ENCODE data around the gene PIAS2.
A peak's percentile ranks its signal among the peaks of the same experiment; 100 is the strongest.

PIAS2 gene

DNA sequence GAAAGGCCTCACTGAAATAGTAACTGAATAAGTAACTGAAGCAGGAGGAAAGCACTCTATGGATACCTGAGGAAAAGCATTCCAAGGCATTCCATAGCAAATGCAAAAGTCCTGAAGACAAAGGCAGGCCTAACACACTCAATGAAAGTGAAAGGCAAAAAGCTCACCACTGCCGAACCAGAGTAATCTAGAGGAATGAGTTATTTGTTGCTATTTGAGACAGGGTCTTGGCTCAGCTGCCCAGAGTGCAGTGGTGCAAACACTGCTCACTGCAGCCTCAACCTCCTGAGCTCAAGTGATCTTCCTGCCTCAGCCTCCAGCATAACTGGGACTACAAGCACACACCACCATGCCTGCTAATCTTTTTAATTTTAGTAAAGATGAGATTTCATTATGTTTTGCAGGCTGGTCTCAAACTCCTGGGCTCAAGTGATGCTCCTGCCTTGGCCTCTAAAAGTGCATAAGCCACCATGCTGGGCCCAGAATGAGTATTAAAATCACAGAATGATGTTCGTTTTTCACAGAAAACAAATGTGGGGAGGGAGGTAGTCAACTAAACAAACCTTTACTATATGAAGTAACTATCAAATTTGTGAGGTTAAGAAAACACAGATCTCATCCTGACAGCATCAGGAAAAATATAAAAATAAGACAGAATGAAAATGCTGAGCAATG lies 17.9 kb downstream of the PIAS2 start:
- Histone ChIP-seq H3K9ac (ENCODE audit: low read length) (no peak overlapping the region), H3K36me3 (ENCODE audit: control insufficient read depth, insufficient read depth, low read length, severe bottlenecking) (no peaks in the 10 kb centered on the region), H3K4me1 (ENCODE audit: control insufficient read depth, insufficient read depth, low read length) (peaks cover 7% of the 10 kb centered on the region), H3K27me3 (replicated peaks; ENCODE audit: control insufficient read depth, insufficient read depth, low read length) (no peaks in the 10 kb centered on the region), H3K4me3 (ENCODE audit: low read length) (no peak overlapping the region), H3K9me3 (ENCODE audit: control insufficient read depth, low read length) (no peaks in the 10 kb centered on the region)
- DNase-seq (ENCODE audit: low read depth) = no peak

DNA sequence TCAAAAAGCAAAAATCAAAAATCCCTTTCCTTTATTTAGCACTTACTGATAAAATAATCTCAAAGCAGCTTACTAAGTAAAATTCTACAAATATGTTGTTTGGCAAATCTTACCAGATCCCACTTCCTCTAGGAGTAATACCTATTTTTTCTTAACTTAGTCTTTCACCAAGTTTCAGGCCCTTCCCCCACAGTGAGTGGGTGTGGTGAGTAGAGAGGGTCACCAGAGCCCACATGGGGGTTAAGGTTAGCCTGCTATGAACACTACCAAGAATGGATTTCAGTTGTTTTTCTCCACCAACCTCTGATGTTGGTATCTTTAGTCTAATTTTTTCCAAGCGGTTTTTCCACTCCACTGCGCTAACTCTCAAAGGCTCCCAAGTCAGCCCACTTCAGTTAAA lies 23.2 kb downstream of the PIAS2 start:
- peaks cover 16% of the 10 kb centered on the region for H3K36me3 ChIP-seq (ENCODE audit: control insufficient read depth, insufficient read depth, low read length, severe bottlenecking)
- peaks cover 7% of the 10 kb centered on the region for H3K4me1 ChIP-seq (ENCODE audit: control insufficient read depth, insufficient read depth, low read length)
- no peak for DNase-seq (ENCODE audit: low read depth)
- H3K9me3 ChIP-seq (ENCODE audit: control insufficient read depth, low read length) = peaks cover 6% of the 10 kb centered on the region
- H3K9ac ChIP-seq (ENCODE audit: low read length) = no peak overlapping the region
- H3K4me3 ChIP-seq (ENCODE audit: low read length) = no peak overlapping the region
- no peaks in the 10 kb centered on the region for H3K27me3 ChIP-seq (replicated peaks; ENCODE audit: control insufficient read depth, insufficient read depth, low read length)

DNA sequence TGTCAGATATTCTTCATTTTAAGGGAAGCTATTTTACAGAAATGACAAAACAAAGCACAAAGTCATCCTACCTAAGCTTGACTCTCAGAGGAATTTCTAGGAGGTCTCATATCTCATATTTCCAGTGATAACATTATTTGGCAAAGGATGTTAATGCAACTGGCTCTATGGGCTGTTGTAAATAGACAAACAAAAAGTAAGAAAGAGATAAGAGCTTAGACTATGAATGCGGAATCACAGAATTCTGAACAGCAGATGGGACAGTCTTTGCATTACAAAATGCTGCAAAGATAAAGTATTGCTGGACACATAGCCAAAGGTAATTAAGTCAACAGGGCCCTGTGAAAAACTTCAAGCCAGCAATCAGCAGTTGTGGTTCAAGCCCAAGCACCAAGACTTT lies 23.9 kb downstream of the PIAS2 start:
- peaks cover 23% of the 10 kb centered on the region for H3K36me3 ChIP-seq (ENCODE audit: control insufficient read depth, insufficient read depth, low read length, severe bottlenecking)
- H3K9ac ChIP-seq (ENCODE audit: low read length) = no peak overlapping the region
- H3K9me3 ChIP-seq (ENCODE audit: control insufficient read depth, low read length) = peaks cover 14% of the 10 kb centered on the region
- H3K4me3 ChIP-seq (ENCODE audit: low read length) = no peak overlapping the region
- no peaks in the 10 kb centered on the region for H3K27me3 ChIP-seq (replicated peaks; ENCODE audit: control insufficient read depth, insufficient read depth, low read length)
- no peak for DNase-seq (ENCODE audit: low read depth)
- peaks cover 7% of the 10 kb centered on the region for H3K4me1 ChIP-seq (ENCODE audit: control insufficient read depth, insufficient read depth, low read length)

DNA sequence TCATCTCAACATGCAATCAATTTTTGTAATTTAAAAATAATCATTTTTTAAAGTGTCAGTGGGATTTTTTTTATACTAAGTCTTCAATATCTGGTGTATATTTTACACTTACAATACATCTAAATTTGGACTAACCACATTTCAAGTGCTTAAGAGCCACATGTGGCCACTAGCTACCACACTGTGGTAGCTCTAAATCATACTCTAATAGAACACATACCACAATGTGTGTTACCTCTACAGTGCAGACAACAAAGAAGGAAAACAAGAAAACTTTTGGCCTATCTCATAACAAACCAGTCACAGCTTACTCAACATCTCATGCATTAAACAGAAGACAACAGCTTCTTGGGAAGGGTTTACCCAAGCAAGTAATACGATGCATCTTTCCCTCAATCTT lies 24.5 kb downstream of the PIAS2 start:
- no peak for DNase-seq (ENCODE audit: low read depth)
- Histone ChIP-seq H3K4me1 (ENCODE audit: control insufficient read depth, insufficient read depth, low read length) (peaks cover 7% of the 10 kb centered on the region), H3K36me3 (ENCODE audit: control insufficient read depth, insufficient read depth, low read length, severe bottlenecking) (peaks cover 25% of the 10 kb centered on the region), H3K9me3 (ENCODE audit: control insufficient read depth, low read length) (peaks cover 15% of the 10 kb centered on the region), H3K4me3 (ENCODE audit: low read length) (no peak overlapping the region), H3K9ac (ENCODE audit: low read length) (no peak overlapping the region), H3K27me3 (replicated peaks; ENCODE audit: control insufficient read depth, insufficient read depth, low read length) (no peaks in the 10 kb centered on the region)

DNA sequence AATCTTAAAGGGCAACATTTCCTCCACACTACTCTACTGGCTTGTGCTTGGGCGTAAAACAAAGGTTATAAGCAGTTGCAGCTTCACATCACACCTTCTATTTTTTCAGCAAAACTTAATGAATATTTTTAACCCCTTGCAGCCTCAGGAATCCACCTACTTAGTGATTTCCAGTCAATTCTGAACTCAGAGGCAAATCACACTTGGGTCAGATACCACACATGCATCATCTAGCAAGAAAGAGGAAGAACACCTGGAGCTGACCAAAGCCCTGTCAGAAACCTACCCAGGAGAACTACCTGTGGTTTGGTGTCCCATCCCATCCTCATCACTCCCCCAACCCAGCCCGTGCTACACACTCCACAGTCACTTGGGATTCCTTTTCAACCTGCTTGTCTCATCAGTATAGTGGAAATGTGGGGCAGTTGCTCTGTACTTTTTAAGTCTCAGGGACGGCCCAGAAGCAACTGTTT lies 25.5 kb downstream of the PIAS2 start:
- Histone ChIP-seq H3K9ac (ENCODE audit: low read length) (no peak overlapping the region), H3K9me3 (ENCODE audit: control insufficient read depth, low read length) (peaks cover 19% of the 10 kb centered on the region), H3K4me3 (ENCODE audit: low read length) (no peak overlapping the region), H3K4me1 (ENCODE audit: control insufficient read depth, insufficient read depth, low read length) (peaks cover 7% of the 10 kb centered on the region), H3K36me3 (ENCODE audit: control insufficient read depth, insufficient read depth, low read length, severe bottlenecking) (peaks cover 25% of the 10 kb centered on the region), H3K27me3 (replicated peaks; ENCODE audit: control insufficient read depth, insufficient read depth, low read length) (no peaks in the 10 kb centered on the region)
- no peak for DNase-seq (ENCODE audit: low read depth)

DNA sequence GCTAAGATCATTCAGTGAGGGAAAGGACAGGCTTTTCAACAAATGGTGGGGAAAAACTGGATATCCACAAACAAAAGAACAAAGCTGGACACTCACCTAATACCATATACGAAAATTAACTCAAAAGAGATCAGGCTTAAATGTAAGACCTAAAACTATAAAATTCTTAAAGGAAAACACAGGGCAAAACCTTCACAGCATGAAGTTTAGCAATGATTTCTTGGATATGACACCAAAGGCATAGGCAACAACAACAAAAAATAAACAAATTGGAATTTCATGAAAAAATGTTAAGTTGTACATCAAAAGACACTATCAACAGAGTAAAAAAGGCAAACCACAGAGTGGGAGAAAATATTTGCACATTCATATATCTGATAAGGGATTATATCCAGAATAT lies 28.3 kb downstream of the PIAS2 start:
- Histone ChIP-seq H3K4me1 (ENCODE audit: control insufficient read depth, insufficient read depth, low read length) (no peaks in the 10 kb centered on the region), H3K27me3 (replicated peaks; ENCODE audit: control insufficient read depth, insufficient read depth, low read length) (no peaks in the 10 kb centered on the region), H3K4me3 (ENCODE audit: low read length) (no peak overlapping the region), H3K9ac (ENCODE audit: low read length) (no peak overlapping the region), H3K36me3 (ENCODE audit: control insufficient read depth, insufficient read depth, low read length, severe bottlenecking) (peaks cover 25% of the 10 kb centered on the region), H3K9me3 (ENCODE audit: control insufficient read depth, low read length) (peaks cover 19% of the 10 kb centered on the region)
- no peak for DNase-seq (ENCODE audit: low read depth)

DNA sequence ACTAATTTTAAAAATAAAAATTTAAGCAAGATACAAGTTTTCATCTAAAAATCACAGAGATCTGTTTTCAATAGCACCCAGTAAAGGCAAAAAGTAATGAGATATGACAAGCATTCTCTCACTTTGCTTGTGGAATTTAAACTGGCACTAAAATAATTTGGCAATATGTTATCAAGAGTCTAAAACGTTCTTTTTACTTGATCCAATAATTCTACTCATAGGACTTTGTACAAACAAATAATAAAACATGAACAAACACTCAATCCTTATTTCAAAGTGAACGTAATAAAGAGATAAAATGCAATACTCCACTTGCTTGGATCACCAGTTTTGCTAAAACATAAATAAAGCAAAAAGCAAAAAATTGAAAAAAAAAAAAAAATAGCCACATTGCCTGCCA lies 30.4 kb downstream of the PIAS2 start:
- H3K4me3 ChIP-seq (ENCODE audit: low read length) = no peak overlapping the region
- no peak overlapping the region for H3K9ac ChIP-seq (ENCODE audit: low read length)
- no peak for DNase-seq (ENCODE audit: low read depth)
- H3K27me3 ChIP-seq (replicated peaks; ENCODE audit: control insufficient read depth, insufficient read depth, low read length) = no peaks in the 10 kb centered on the region
- H3K4me1 ChIP-seq (ENCODE audit: control insufficient read depth, insufficient read depth, low read length) = no peaks in the 10 kb centered on the region
- H3K9me3 ChIP-seq (ENCODE audit: control insufficient read depth, low read length) = peaks cover 19% of the 10 kb centered on the region
- peaks cover 25% of the 10 kb centered on the region for H3K36me3 ChIP-seq (ENCODE audit: control insufficient read depth, insufficient read depth, low read length, severe bottlenecking)

DNA sequence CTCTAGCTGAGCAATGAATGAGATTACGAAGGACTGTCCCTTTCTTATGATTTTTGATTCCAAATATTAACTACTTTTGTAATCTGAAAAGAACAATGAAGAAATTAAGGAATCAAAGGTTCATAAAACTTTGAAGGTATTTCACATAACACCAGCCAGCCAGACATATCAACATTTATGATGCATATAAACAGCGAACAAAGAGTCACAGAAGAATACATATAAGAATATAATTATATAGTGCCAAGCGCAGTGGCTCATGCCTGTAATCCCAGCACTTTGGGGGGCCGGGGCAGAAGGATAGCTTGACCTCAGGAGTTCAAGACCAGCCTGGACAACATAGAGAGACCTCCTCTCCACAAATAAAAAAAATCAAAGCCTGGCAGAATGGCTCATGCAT lies 34.1 kb downstream of the PIAS2 start:
- DNase-seq (ENCODE audit: low read depth) = no peak
- H3K27me3 ChIP-seq (replicated peaks; ENCODE audit: control insufficient read depth, insufficient read depth, low read length) = no peaks in the 10 kb centered on the region
- no peak overlapping the region for H3K4me3 ChIP-seq (ENCODE audit: low read length)
- peaks cover 4% of the 10 kb centered on the region for H3K9me3 ChIP-seq (ENCODE audit: control insufficient read depth, low read length)
- no peak overlapping the region for H3K9ac ChIP-seq (ENCODE audit: low read length)
- no peaks in the 10 kb centered on the region for H3K4me1 ChIP-seq (ENCODE audit: control insufficient read depth, insufficient read depth, low read length)
- H3K36me3 ChIP-seq (ENCODE audit: control insufficient read depth, insufficient read depth, low read length, severe bottlenecking) = peaks cover 5% of the 10 kb centered on the region

DNA sequence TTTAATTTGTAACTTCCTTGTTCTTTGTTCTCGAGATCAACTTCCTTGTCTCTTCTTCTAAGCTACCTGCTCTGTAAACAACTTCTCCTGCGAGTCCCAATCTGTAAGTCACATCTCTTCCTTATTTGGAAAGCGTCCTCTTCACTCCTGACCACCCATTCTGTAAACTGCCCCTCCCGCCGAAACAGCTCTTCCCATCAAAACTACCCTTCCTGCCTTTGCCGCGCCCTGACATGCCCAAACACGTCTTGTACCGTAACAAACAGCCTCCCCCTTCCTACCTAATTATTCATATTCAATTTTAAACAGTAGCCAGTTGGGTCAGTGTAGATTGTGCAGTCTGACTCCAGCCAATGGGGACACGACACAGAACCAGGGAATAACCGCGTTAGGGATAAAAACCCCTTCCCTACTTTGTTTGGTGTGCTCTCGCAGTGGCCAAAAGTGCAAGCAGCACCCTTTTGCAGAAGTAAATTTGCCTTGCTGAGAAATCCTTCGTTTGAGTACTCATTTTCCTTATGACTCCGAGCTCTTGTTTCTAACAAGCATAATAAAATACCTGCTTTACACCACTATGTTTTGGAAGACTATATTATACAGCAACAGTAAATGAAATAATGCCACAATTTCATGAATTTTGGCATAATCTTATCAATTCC lies 39.8 kb downstream of the PIAS2 start:
- Histone ChIP-seq H3K4me1 (ENCODE audit: control insufficient read depth, insufficient read depth, low read length) (no peaks in the 10 kb centered on the region), H3K4me3 (ENCODE audit: low read length) (no peak overlapping the region), H3K9ac (ENCODE audit: low read length) (no peak overlapping the region), H3K27me3 (replicated peaks; ENCODE audit: control insufficient read depth, insufficient read depth, low read length) (no peaks in the 10 kb centered on the region), H3K9me3 (ENCODE audit: control insufficient read depth, low read length) (peaks cover 15% of the 10 kb centered on the region), H3K36me3 (ENCODE audit: control insufficient read depth, insufficient read depth, low read length, severe bottlenecking) (peaks cover 5% of the 10 kb centered on the region)
- DNase-seq (ENCODE audit: low read depth) = no peak

DNA sequence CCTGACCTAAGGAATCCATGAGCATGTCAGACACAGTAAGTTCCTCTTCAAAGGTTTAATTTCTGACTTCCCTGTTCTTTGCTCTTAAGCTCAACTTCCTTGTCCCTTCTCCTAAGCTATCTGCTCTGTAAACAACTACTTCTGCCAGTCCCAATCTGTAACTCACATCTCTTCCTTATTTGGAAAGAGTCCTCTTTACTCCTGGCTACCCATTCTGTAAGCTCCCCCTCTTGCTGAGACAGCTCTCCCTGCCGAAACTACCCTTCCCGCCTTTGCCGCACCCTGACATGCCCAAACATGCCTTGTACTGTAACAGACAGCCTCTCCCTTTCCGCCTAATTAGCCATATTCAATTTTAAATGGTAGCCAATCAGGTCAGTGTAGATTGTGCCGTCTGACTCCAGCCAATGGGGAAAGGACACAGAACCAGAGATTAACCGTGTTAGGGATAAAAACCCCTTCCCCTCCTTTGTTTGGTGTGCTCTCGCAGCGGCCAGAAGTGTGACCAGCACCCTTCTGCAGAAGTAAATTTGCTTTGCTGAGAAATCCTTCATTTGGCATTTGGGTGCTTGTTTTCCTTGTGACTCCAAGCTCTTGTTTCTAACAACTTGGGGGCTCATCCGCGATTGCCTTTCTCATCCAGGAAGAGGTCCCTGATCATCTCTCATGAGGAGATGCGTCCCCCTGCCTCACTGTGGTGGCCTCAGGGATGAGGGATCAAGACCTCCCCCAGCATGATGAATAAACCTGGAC lies 49.0 kb downstream of the PIAS2 start:
- Histone ChIP-seq H3K4me1 (ENCODE audit: control insufficient read depth, insufficient read depth, low read length) (no peaks in the 10 kb centered on the region), H3K9ac (ENCODE audit: low read length) (no peak overlapping the region), H3K27me3 (replicated peaks; ENCODE audit: control insufficient read depth, insufficient read depth, low read length) (no peaks in the 10 kb centered on the region), H3K9me3 (ENCODE audit: control insufficient read depth, low read length) (peaks cover 15% of the 10 kb centered on the region), H3K4me3 (ENCODE audit: low read length) (no peak overlapping the region), H3K36me3 (ENCODE audit: control insufficient read depth, insufficient read depth, low read length, severe bottlenecking) (peaks cover 11% of the 10 kb centered on the region)
- no peak for DNase-seq (ENCODE audit: low read depth)

DNA sequence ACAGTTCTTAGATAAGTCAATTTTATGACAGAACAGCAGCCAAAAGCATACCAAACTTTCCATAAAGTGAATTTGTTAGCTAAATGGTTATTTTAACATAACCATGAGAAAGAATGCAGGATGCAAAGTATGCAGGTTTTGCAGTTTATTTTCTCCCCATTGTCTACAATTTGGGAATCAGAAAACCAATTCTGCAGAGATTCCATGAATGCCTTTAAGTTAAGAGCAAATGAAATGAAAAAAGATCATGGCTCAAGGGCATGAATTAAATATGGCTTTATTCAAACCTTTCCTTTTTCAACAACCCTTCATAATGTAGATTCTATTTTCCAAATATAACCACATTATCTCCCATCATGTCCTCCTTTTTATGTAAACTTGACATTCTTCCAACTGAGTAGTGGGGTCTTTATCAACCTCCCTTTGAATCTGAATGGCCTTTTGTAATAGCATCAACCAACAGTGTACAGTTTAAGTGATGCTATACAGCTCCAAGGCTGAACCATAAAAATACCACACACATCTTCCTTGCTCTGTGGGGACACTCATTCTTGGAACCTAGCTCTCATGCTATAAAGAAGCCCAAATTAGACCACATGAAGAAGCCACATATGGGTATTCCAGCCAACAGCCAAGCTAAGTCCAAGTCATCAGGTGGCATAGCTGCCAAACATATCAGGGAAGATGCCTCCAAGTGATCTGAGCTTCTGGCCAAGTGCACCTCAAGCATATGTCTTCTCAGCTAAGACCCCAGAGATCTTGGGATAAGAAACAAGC lies 49.8 kb downstream of the PIAS2 start:
- Histone ChIP-seq H3K4me3 (ENCODE audit: low read length) (no peak overlapping the region), H3K9me3 (ENCODE audit: control insufficient read depth, low read length) (peaks cover 15% of the 10 kb centered on the region), H3K27me3 (replicated peaks; ENCODE audit: control insufficient read depth, insufficient read depth, low read length) (no peaks in the 10 kb centered on the region), H3K36me3 (ENCODE audit: control insufficient read depth, insufficient read depth, low read length, severe bottlenecking) (peaks cover 11% of the 10 kb centered on the region), H3K9ac (ENCODE audit: low read length) (no peak overlapping the region), H3K4me1 (ENCODE audit: control insufficient read depth, insufficient read depth, low read length) (no peaks in the 10 kb centered on the region)
- peak; percentile 7 for DNase-seq (ENCODE audit: low read depth)

Data from adipocyte (in vitro differentiated cells).